Activated CD8-positive, alpha-beta memory T cell treated with anti-CD3 and anti-CD28 coated beads for 24 hours (primary cell): Measurements from ENCODE around the gene SPATA20.

Experiments
- DNase-seq: peaks from one replicate; pipeline ENCODE4 v3.0.0-alpha.2; 2020

Gene SPATA20

GRCh38 chr17:50540560-50541401 is 6.2 kb upstream of the SPATA20 start:
- DNase-seq: no peak

- peak; percentile 67 for DNase-seq
Observed at GRCh38 chr17:50541402-50541715, 5.6 kb upstream of the SPATA20 start.

- peak; percentile 96 for DNase-seq
Observed at GRCh38 chr17:50541716-50542688, 5.0 kb upstream of the SPATA20 start.

GRCh38 chr17:50542795-50543774 is 3.9 kb upstream of the SPATA20 start:
- DNase-seq: no peak

- no peak for DNase-seq
Observed at GRCh38 chr17:50544516-50544915, 2.5 kb upstream of the SPATA20 start.

- no peak for DNase-seq
Observed at GRCh38 chr17:50545311-50545710, 1.7 kb upstream of the SPATA20 start.

GRCh38 chr17:50546701-50547034 is 306 bp upstream of the SPATA20 start:
- no peak for DNase-seq

GRCh38 chr17:50547736-50548083 is 736 bp downstream of the SPATA20 start:
- DNase-seq: no peak

GRCh38 chr17:50548831-50549230 is 1.9 kb downstream of the SPATA20 start:
- no peak for DNase-seq

- no peak for DNase-seq
Observed at GRCh38 chr17:50549256-50549941, 2.4 kb downstream of the SPATA20 start.

GRCh38 chr17:50549969-50550368 is 3.0 kb downstream of the SPATA20 start:
- no peak for DNase-seq

GRCh38 chr17:50550661-50551432 is 3.9 kb downstream of the SPATA20 start:
- no peak for DNase-seq

- no peak for DNase-seq
Observed at GRCh38 chr17:50551433-50551815, 4.5 kb downstream of the SPATA20 start.

GRCh38 chr17:50551884-50552283 is 4.9 kb downstream of the SPATA20 start:
- DNase-seq: no peak

- no peak for DNase-seq
Observed at GRCh38 chr17:50554201-50554600, 7.2 kb downstream of the SPATA20 start.

GRCh38 chr17:50556803-50557202 is 9.8 kb downstream of the SPATA20 start:
- no peak for DNase-seq

GRCh38 chr17:50557630-50558029 is 10.7 kb downstream of the SPATA20 start:
- DNase-seq: no peak

- no peak for DNase-seq
Observed at GRCh38 chr17:50558091-50558490, 11.1 kb downstream of the SPATA20 start.

- DNase-seq: no peak
Observed at GRCh38 chr17:50558581-50558940, 11.6 kb downstream of the SPATA20 start.

- DNase-seq: no peak
Observed at GRCh38 chr17:50558941-50559614, 12.1 kb downstream of the SPATA20 start.

GRCh38 chr17:50559674-50560184 is 12.8 kb downstream of the SPATA20 start:
- peak; percentile 66 for DNase-seq
